ENCODE data around the gene EIF4B. TPM values are rescaled to one million over a fixed set of nuclear protein-coding genes. Genes with fewer than 3 reads are reported as not detected.

The EIF4B gene
- total and polyA plus RNA-seq, 9 of the 15 experiments (the other 6 are each of a cell fraction or from before 2014, with no cell fraction given) = 138 to 669 (median 552) TPM

DNA sequence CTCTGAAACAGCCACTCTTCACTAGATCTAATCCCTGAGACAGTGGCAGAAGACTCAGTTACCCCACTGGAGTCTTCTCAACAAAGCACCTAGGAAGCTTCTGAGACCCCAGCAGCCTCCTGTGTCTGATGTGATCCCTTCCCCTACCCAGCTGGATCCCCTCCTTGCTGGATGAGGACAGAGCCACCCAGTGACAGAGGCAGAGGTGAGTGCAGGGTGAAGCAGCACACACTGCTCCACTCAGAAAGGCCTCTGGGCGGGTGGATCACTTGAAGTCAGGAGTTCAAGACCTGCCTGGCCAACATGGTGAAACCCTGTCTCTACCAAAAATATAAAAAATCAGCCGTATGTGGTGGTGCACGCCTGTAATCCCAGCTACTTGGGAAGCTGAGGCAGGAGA, 70.2 kb downstream of the EIF4B start (continued):
- TF ChIP-seq, protein P1, sequence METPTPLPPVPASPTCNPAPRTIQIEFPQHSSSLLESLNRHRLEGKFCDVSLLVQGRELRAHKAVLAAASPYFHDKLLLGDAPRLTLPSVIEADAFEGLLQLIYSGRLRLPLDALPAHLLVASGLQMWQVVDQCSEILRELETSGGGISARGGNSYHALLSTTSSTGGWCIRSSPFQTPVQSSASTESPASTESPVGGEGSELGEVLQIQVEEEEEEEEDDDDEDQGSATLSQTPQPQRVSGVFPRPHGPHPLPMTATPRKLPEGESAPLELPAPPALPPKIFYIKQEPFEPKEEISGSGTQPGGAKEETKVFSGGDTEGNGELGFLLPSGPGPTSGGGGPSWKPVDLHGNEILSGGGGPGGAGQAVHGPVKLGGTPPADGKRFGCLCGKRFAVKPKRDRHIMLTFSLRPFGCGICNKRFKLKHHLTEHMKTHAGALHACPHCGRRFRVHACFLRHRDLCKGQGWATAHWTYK (CRISPR knock-in tag; IDR thresholded peaks at IDR 0.05) = no peak
- TF ChIP-seq MTA1 (IDR thresholded peaks at IDR 0.05; ENCODE audit: borderline replicate concordance) = no peak
- no peak for TF ChIP-seq SIRT6 (IDR thresholded peaks at IDR 0.05; ENCODE audit: low read depth, low read length)
- TF ChIP-seq, protein P2, sequence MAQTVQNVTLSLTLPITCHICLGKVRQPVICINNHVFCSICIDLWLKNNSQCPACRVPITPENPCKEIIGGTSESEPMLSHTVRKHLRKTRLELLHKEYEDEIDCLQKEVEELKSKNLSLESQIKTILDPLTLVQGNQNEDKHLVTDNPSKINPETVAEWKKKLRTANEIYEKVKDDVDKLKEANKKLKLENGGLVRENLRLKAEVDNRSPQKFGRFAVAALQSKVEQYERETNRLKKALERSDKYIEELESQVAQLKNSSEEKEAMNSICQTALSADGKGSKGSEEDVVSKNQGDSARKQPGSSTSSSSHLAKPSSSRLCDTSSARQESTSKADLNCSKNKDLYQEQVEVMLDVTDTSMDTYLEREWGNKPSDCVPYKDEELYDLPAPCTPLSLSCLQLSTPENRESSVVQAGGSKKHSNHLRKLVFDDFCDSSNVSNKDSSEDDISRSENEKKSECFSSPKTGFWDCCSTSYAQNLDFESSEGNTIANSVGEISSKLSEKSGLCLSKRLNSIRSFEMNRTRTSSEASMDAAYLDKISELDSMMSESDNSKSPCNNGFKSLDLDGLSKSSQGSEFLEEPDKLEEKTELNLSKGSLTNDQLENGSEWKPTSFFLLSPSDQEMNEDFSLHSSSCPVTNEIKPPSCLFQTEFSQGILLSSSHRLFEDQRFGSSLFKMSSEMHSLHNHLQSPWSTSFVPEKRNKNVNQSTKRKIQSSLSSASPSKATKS (CRISPR knock-in tag; IDR thresholded peaks at IDR 0.05) = no peak

DNA sequence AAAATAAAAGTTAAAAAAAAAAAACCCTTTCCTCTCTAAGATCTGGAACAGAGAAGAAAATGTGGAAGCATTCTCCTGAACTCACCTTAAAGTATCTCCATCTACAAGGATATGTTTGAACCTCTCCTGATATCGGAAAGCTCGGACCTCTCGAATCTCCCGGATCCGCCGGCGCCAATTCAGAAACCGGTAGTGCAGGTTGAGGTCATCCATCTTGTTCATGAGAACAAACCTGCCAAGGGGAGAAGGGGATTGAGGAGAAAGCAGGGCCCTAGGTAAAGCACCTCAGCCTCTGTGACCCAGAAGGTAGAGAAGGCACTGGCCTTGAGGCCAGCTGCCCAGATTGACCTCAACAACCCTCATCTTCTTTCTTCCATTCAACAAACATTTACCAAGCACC, 70.8 kb downstream of the EIF4B start:
- H3K9ac ChIP-seq (ENCODE audit: insufficient read depth in 1 of 2, low read depth in 2 of 2, low read length in 2 of 2) = peak overlapping the region in 1 of 2 experiments; percentile 50; a peak in 1 of 4 replicates
- in situ Hi-C loops (cut with MboI) (no loop called here), intact Hi-C loops (cut with micrococcal nuclease) (no loop called here)
- H3K27ac ChIP-seq (ENCODE audit: extremely low read depth, low read depth, low read length) = no peak overlapping the region
- H4K20me1 ChIP-seq (replicated peaks; ENCODE audit: control insufficient read depth, insufficient read depth, low read length) = no peaks in the 10 kb centered on the region
- no peaks in the 10 kb centered on the region for H3K27me3 ChIP-seq (ENCODE audit: control insufficient read depth in 2 of 2, insufficient read depth in 2 of 2, low read length in 2 of 2)
- no TSS peak for BruUV-seq (replicated peaks)
- H3K9me1 ChIP-seq (ENCODE audit: control insufficient read depth, insufficient read depth, low read length) = no peaks in the 10 kb centered on the region
- H3K4me2 ChIP-seq (ENCODE audit: insufficient read depth, low read length) = no peak overlapping the region
- ATAC-seq (no peak), FAIRE-seq (no peak), DNase-seq (ENCODE audit: extremely low read depth in 1 of 4, low spot score in 3 of 4) (no peak)
- peaks cover 17 to 30% of the 10 kb centered on the region in 2 experiments for H3K4me1 ChIP-seq (replicated peaks in 1 of 2; ENCODE audit: control insufficient read depth in 2 of 2, insufficient read depth in 2 of 2, low read length in 2 of 2)
- peaks cover 14% of the 10 kb centered on the region; the same call in 2 of the 3 replicates for H3K36me3 ChIP-seq (ENCODE audit: control insufficient read depth, insufficient read depth, low read length)
- H2AFZ ChIP-seq (ENCODE audit: low read depth, low read length) = no peak overlapping the region
- TF ChIP-seq NFRKB (IDR thresholded peaks at IDR 0.05; ENCODE audit: low read depth) = no peak
- no peak for TF ChIP-seq NFYB (IDR thresholded peaks at IDR 0.05; ENCODE audit: extremely low read depth, insufficient read length)
- TF ChIP-seq SIN3B (IDR thresholded peaks at IDR 0.05; ENCODE audit: low read depth) = no peak
- no peak for TF ChIP-seq ARNT (IDR thresholded peaks at IDR 0.05)
- TF ChIP-seq STAT5A (IDR thresholded peaks at IDR 0.05; ENCODE audit: borderline replicate concordance, low read length) = no peak
- no peak for TF ChIP-seq SAP30 (IDR thresholded peaks at IDR 0.05; ENCODE audit: borderline replicate concordance, insufficient read depth, low read depth, low read length, poor library complexity, severe bottlenecking)
- TF ChIP-seq ZNF146 (CRISPR knock-in tag; IDR thresholded peaks at IDR 0.05; ENCODE audit: unreplicated experiment) = no peak
- peaks cover 8% of the 10 kb centered on the region; the same call in 2 of the 3 replicates for H3K79me2 ChIP-seq (ENCODE audit: control insufficient read depth, insufficient read depth, low read length)
- H3K4me3 ChIP-seq = no peak overlapping the region
- WGBS (ENCODE audit: insufficient coverage, low coverage, missing lambda C conversion rate) = 93% methylated on average over 8 of the region's 8 CpGs
- H3K9me3 ChIP-seq (replicated peaks; ENCODE audit: control insufficient read depth, insufficient read depth, low read depth, low read length) = no peaks in the 10 kb centered on the region
- ChIA-PET POLR2A (no interaction called here), CTCF (ENCODE audit: low intra/inter-chr PET ratio) (no interaction called here)
